CD4-positive, alpha-beta T cell (primary cell): Measurements from ENCODE around the gene HSDL2. TPM values are rescaled to one million over a fixed set of nuclear protein-coding genes. Genes with fewer than 3 reads are reported as not detected.

Experiments
- ATAC-seq: fragments of 200-7000 bp; cut with Tn5 transposase; one replicate; pipeline ENCODE4 v1.10.0; 2022; ENCODE audit warnings: mild to moderate bottlenecking; ENCODE audit not compliant: poor library complexity
- CTCF ChIA-PET: fragments of 350-600 bp; sonication (Branson Sonifier 250); formaldehyde crosslinking; loops from one replicate; lab custom pipeline; 2021; ENCODE audit warnings: antibody characterized with exemption, inconsistent platforms; lab: Charles Lee
- POLR2A ChIA-PET: fragments of 350-600 bp; sonication (Branson Sonifier 250); formaldehyde crosslinking; loops from one replicate; lab custom pipeline; 2021; ENCODE audit warnings: antibody characterized with exemption, inconsistent platforms; lab: Charles Lee
- DNase-seq, 14 experiments: peaks; one replicate each; pipeline ENCODE4 v3.0.0-alpha.2; 2013 to 2020; ENCODE audit warnings: mixed read lengths in 2 of 14
- H3K27ac ChIP-seq, 2 donors: one replicate each; pipeline versions ENCODE4 v1.5.1 to v1.7.0; 2013; ENCODE audit warnings: low read length in 2 of 2, low read depth in 1 of 2, mild to moderate bottlenecking in 1 of 2
- H3K27me3 ChIP-seq, 2 experiments: 1 replicate in 1 of 2; 2 replicates in 1 of 2; pipeline versions ENCODE4 v1.6.1 to v1.7.0; 2013; ENCODE audit warnings: low read length in 2 of 2, control low read depth in 1 of 2, mild to moderate bottlenecking in 1 of 2, moderate library complexity in 1 of 2; ENCODE audit not compliant: insufficient read depth in 2 of 2, control insufficient read depth in 1 of 2
- H3K36me3 ChIP-seq: one replicate; pipeline ENCODE4 v1.6.1; 2013; ENCODE audit warnings: low read length, control low read depth; ENCODE audit not compliant: insufficient read depth
- H3K4me1 ChIP-seq: one replicate; pipeline ENCODE4 v1.6.1; 2013; ENCODE audit warnings: low read length, control low read depth; ENCODE audit not compliant: insufficient read depth
- H3K4me3 ChIP-seq: one replicate; pipeline ENCODE4 v1.5.1; 2013; ENCODE audit warnings: mild to moderate bottlenecking, low read length, moderate library complexity
- H3K9me3 ChIP-seq, 2 experiments: 1 replicate in 1 of 2; 2 replicates in 1 of 2; pipeline versions ENCODE4 v1.6.1 to v1.7.0; 2013; ENCODE audit warnings: low read length in 2 of 2, mild to moderate bottlenecking in 2 of 2, control low read depth in 1 of 2, moderate library complexity in 1 of 2; ENCODE audit not compliant: control insufficient read depth in 1 of 2, insufficient read depth in 1 of 2
- H3K27ac Mint-ChIP-seq: one replicate; pipeline ENCODE4 v1.8.0; 2020; ENCODE audit warnings: mixed read lengths
- H3K27me3 Mint-ChIP-seq: one replicate; pipeline ENCODE4 v1.8.0; 2021; ENCODE audit warnings: mixed read lengths
- H3K36me3 Mint-ChIP-seq: one replicate; pipeline ENCODE4 v1.8.0; 2021; ENCODE audit warnings: low read depth, mixed read lengths
- H3K4me1 Mint-ChIP-seq: one replicate; pipeline ENCODE4 v1.8.0; 2021; ENCODE audit warnings: low read depth, mixed read lengths
- H3K4me3 Mint-ChIP-seq: one replicate; pipeline ENCODE4 v1.8.0; 2020; ENCODE audit warnings: mild to moderate bottlenecking, mixed read lengths
- H3K9me3 Mint-ChIP-seq: one replicate; pipeline ENCODE4 v1.8.0; 2020; ENCODE audit warnings: mixed read lengths
- CTCF ChIP-seq: fragments of 200-600 bp; IDR thresholded peaks from one replicate; pipeline ENCODE4 v1.8.0; 2022; ENCODE audit warnings: antibody characterized with exemption, mild to moderate bottlenecking
- intact Hi-C, 2 experiments: fragments of 100-400 bp; cut with DNase I in 1 of 2; cut with micrococcal nuclease in 1 of 2; formaldehyde crosslinking; loops; one replicate each; pipeline versions ENCODE4 v1.15.1 to v1.9.0; 2023 to 2025; cut with DNase I, micrococcal nuclease
- total RNA-seq, 174 experiments: library from RNA in 2 of 174; stranded (reverse) in 2 of 174; gene quantifications; one replicate each; pipeline ENCODE4 v1.2.3 and lab custom pipeline; 2021 to 2026

Gene HSDL2
- total RNA-seq, 2 experiments from 2014 or later = 3.8 to 4.9 TPM

DNA sequence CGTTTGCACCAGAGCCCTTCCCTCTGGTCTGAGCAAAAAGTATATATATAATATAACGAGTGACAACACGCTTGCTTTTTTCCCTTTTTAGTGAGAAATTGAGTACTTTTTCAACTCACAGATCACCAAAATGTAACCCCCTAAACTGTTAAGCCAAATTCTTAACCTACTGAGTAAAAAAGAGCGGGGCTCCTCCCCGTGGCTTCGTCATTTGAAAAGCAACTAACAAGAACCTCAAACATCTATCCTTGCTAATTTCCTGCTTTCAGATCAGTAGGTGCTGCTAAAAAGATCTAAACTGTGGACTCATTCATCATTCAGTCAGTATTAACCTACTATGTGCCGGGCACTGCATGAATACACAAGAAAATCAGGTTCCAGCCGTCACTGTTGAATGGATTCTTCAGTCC is 45.5 kb upstream of the HSDL2 start:
- intact Hi-C loops = loop anchor here (1.0 to 10.0 kb wide), 12 partner anchors 37 to 888 kb away; partner anchors contain the start of genes DNAJC25 (in 1 of the 2), ECPAS (in 1 of the 2), FKBP15 (in 1 of the 2) and GNG10 (in 1 of the 2)
- Mint-ChIP-seq H3K9me3 (no peaks in the 10 kb centered on the region), H3K4me3 (peak overlapping the region; percentile 89), H3K27ac (peak overlapping the region; percentile 88), H3K4me1 (peaks cover 32% of the 10 kb centered on the region), H3K27me3 (no peaks in the 10 kb centered on the region), H3K36me3 (peaks cover 15% of the 10 kb centered on the region)
- Histone ChIP-seq H3K4me3 (peak overlapping the region; percentile 88), H3K9me3 (no peaks in the 10 kb centered on the region), H3K27ac (peak overlapping the region; percentile 86 to 91), H3K4me1 (peaks cover 3% of the 10 kb centered on the region), H3K27me3 (no peaks in the 10 kb centered on the region), H3K36me3 (no peaks in the 10 kb centered on the region)
- ATAC-seq (peak; percentile 33), DNase-seq (peak in 13 of 14 experiments; percentile 7 to 72 (median 44))
- CTCF ChIA-PET = interaction anchor here (1.4 kb wide), 1 partner anchor 221 kb away, joined by 4 read pairs; no protein-coding TSS in a partner anchor
- POLR2A ChIA-PET = interaction anchor here (0.6 to 3.6 kb wide), 12 partner anchors 13 to 438 kb away, joined by 3 to 50 read pairs (median 7); partner anchors contain the start of genes HSDL2, SUSD1 and UGCG
- no peak for TF ChIP-seq CTCF

DNA sequence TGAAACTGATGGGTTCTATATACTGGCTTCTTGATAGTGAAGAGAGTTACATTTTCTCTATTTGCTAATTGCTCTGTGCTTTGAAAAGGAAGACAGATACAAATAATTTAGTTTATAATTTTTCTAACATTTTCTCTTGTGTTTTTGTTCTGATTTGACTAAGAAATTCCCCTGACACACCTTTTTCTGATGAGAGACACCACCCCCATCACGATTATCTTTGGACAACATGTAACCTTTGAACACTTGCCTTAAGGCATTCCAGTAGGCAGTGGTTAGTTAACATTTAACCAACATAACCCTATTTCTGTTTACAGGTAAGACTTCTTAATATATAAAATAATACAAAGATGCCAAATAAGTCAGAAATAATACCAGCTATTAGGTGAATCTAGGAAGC is 42.4 kb upstream of the HSDL2 start:
- Mint-ChIP-seq H3K27ac (no peak overlapping the region), H3K4me3 (no peak overlapping the region)

DNA sequence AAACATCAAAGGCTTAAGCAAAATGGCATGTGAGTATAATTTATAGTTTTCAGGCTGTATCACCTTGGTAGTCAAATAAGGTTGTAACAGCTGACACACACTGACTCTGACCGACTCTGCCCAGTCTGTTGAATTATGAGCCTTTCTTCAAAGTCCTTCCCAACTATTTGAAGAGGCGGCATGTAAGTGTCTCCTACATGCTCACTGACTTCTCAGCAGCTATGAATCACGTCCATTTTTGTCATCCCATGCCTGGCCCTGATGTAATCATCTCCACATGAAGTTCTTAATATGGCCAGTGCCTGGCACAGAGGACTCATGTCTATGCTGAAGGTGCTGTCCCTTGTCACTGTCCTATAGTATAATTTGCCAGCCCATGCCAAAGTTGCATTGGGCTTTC is 41.3 kb upstream of the HSDL2 start:
- Histone ChIP-seq H3K9me3 (no peaks in the 10 kb centered on the region), H3K36me3 (no peaks in the 10 kb centered on the region), H3K4me1 (no peaks in the 10 kb centered on the region), H3K27me3 (no peaks in the 10 kb centered on the region), H3K4me3 (no peak overlapping the region), H3K27ac (no peak overlapping the region)
- Mint-ChIP-seq H3K27me3 (no peaks in the 10 kb centered on the region), H3K4me1 (peaks cover 6% of the 10 kb centered on the region), H3K9me3 (no peaks in the 10 kb centered on the region), H3K36me3 (peaks cover 8% of the 10 kb centered on the region), H3K4me3 (no peak overlapping the region), H3K27ac (no peak overlapping the region)
- TF ChIP-seq CTCF = no peak
- intact Hi-C loops = loop anchor here in 1 of 2 experiments (10.0 kb wide), 1 partner anchor 674 kb away; the partner anchor contains the start of gene GNG10
- no peak for ATAC-seq
- ChIA-PET POLR2A (no interaction called here), CTCF (no interaction called here)
- DNase-seq = no peak

More for the DNA sequence above, 42.4 kb upstream of the HSDL2 start:
- Mint-ChIP-seq H3K4me1 (peaks cover 6% of the 10 kb centered on the region), H3K9me3 (no peaks in the 10 kb centered on the region), H3K36me3 (peaks cover 11% of the 10 kb centered on the region), H3K27me3 (no peaks in the 10 kb centered on the region)
- Histone ChIP-seq H3K9me3 (no peaks in the 10 kb centered on the region), H3K27ac (no peak overlapping the region), H3K27me3 (no peaks in the 10 kb centered on the region), H3K4me1 (no peaks in the 10 kb centered on the region), H3K36me3 (no peaks in the 10 kb centered on the region), H3K4me3 (no peak overlapping the region)
- CTCF ChIA-PET = no interaction called here
- no peak for TF ChIP-seq CTCF
- ATAC-seq (no peak), DNase-seq (no peak)
- POLR2A ChIA-PET = interaction anchor here (0.7 kb wide), 1 partner anchor 151 kb away, joined by 3 read pairs; no protein-coding TSS in a partner anchor
- intact Hi-C loops = loop anchor here in 1 of 2 experiments (10.0 kb wide), 1 partner anchor 673 kb away; the partner anchor contains the start of gene GNG10
